ENCODE results near the gene SHISA2.

GRCh38 chr13:26047040-26047439 is 4.8 kb downstream of the SHISA2 start:
- TF ChIP-seq POLR2A (IDR thresholded peaks at IDR 0.05; ENCODE audit: low read length) (no peak), MYC (IDR thresholded peaks at IDR 0.05; ENCODE audit: borderline replicate concordance, low read length) (no peak), EHF (CRISPR knock-in tag; IDR thresholded peaks at IDR 0.05) (no peak), EP300 (IDR thresholded peaks at IDR 0.05) (no peak), MAX (IDR thresholded peaks at IDR 0.05) (no peak)
- TF ChIP-seq, protein P1, sequence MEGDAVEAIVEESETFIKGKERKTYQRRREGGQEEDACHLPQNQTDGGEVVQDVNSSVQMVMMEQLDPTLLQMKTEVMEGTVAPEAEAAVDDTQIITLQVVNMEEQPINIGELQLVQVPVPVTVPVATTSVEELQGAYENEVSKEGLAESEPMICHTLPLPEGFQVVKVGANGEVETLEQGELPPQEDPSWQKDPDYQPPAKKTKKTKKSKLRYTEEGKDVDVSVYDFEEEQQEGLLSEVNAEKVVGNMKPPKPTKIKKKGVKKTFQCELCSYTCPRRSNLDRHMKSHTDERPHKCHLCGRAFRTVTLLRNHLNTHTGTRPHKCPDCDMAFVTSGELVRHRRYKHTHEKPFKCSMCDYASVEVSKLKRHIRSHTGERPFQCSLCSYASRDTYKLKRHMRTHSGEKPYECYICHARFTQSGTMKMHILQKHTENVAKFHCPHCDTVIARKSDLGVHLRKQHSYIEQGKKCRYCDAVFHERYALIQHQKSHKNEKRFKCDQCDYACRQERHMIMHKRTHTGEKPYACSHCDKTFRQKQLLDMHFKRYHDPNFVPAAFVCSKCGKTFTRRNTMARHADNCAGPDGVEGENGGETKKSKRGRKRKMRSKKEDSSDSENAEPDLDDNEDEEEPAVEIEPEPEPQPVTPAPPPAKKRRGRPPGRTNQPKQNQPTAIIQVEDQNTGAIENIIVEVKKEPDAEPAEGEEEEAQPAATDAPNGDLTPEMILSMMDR (IDR thresholded peaks at IDR 0.05): no peak
